ENCODE data around the gene XPNPEP1.

XPNPEP1 gene

GRCh38 chr10:109947111-109947920, 24.0 kb upstream of the XPNPEP1 start:
- no peak for DNase-seq

DNA sequence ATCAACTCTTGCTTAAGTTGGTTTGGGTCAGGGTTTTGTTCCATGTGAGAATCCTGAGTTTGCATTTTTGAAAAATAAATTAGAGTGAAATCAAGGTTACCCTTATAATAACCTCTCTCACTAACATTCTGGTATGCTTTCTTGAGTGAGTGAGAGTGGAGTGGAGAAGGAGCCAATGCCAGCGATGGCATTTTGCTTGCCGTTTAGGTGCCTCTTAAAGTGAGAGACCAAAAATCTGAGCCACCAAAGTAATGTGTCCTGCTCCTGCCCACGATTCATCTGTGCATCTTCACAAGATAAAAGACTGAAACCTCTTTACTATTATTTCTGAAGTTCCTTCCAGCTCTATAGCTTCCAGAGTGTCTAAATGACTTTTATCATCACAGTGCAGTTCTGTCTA, 23.4 kb upstream of the XPNPEP1 start:
- DNase-seq, result no peak

DNA sequence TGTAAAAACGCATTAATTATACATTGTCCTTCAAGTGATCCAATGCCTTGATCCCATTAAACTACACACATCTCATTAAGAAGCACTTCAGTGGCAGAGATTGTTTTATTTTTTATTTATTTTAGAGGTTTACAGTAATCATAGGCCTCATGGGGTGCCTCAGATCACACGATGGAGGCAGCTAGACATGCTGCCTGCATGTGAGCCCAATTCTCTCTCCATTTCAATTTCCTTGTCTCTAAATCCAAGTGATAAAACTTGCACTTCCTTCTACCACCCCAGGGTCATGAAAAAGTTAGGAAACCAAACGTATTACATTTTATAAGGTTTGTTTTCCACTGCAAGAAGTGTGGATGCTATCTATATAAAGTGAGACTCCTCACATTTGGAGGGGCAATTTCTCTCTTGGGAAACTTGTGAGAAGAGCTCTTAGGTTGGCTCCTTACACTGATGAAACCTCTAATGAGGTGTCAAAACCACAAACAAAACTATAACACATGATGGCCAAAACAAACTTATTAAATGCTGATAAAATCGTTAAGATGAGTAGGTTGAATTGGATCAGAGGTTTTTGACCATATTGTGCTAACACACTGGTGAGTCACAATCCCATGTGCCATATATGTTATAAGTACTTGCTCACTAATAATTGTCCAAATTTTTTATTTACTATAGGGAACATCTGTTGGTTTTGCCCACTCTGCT, 22.3 kb upstream of the XPNPEP1 start:
- no peak for DNase-seq

DNA sequence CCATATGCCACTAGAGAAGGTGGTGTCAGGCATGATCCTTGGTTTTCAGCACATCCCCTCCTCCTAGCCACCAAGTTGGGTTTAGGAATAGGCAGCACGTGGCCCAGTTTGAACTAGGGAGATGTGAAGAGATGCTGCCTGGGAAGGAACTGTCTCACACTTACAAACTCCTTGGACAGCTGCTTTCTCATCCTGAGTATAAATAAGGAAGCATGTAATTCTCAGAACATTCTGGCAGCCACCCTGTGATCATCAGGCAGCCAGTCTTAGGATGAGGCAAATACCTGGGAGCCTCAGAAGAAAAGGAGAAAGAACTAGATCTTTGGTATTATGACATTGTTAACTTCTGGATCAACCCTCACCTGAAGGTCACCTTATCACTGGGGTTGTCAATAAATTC, 21.3 kb upstream of the XPNPEP1 start:
- DNase-seq, result no peak

DNA sequence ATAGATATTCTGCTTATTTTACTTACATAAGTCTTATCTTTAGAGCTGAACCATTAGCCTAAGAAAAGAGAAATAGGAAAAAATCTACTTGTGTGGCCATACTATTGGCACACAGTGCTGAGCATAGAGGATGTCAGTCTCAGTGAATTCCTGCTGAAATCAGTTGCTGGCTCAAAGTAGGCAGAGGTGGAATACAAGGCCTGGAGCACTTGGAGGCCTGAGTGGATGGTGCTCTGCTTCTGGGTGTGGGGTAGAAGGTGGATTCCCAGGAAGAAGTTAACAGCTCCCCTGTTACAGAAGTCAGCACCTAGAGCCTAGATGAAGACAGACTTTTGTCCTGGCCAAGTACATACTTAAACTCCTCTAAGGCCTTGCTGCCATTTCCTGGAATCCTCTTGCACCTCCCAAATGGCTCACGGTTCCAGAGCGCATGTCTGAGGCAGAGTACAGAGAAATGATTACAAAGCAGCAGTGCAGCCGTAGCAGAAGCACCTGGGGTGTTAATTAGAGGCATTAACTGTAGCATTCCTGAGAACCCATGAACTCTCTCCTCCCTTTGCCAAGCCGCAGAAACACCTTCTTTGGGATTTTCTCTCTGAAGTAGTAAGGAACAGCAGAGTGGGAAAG, 18.0 kb upstream of the XPNPEP1 start:
- no peak for DNase-seq

GRCh38 chr10:109940553-109940952, 17.2 kb upstream of the XPNPEP1 start:
- no peak for DNase-seq

GRCh38 chr10:109940117-109940516, 16.8 kb upstream of the XPNPEP1 start:
- no peak for DNase-seq

DNA sequence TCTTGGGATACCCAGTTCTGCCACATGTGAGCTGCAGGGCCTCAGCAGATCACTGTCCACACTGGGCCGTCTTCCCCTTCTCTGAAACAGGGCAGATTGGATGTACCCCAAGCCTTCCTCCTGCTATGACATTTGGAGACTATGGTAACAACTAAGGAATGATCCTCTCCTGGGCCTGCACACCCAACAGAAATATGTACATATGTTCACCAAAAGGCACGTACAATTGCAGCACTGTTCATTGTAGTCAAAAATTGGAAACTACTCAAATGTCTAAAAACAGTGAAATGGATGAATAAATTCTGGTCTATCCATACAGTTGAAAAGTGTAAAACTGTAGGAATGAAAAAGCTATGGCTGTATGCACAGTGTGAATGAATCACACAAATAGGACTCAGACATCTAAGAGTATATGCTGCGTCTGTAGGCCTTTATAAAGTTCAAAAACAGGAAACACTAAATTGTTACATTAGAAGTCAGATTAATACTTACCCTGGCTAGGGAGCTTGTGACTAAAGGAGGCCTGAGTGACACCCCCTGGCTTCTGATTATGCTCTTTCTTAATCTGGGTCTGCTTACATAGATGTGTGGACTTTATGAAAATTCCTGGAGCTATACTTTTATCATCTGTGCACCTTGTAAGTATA, 16.1 kb upstream of the XPNPEP1 start:
- no peak for DNase-seq

GRCh38 chr10:109937460-109938065, 14.3 kb upstream of the XPNPEP1 start:
- DNase-seq, result no peak

- no peak for DNase-seq
Observed at GRCh38 chr10:109934958-109935793, 11.9 kb upstream of the XPNPEP1 start.

DNA sequence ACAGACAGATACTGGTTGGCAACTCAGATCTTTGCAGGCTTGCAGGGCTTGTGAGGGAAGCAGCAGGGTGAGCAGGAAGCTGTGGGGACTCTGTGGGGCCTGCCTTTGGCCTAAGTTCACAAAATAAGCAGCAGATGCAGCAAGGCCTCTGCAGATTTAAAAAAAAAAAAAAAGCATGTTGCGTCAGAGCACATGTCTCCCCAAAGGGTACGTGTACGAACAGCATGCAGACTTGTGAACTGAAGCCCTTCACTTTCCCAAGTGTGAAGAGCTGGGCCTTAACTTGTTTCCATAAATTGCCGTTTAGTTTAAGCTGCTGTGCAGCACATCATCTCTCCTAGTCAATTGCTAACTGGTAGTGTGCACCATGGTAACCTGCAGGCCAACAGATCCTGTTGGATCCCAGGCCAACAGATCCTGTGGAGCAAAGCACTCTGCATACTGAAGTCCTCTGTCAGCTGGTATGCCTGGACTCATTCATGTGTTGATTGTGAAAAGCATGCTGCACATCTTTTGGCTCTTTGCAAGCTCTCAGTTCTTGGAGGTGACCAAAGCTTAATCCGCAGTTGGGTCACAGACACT, 10.8 kb upstream of the XPNPEP1 start:
- DNase-seq, result no peak

- no peak for DNase-seq
Observed at GRCh38 chr10:109932968-109933367, 9.7 kb upstream of the XPNPEP1 start.

DNA sequence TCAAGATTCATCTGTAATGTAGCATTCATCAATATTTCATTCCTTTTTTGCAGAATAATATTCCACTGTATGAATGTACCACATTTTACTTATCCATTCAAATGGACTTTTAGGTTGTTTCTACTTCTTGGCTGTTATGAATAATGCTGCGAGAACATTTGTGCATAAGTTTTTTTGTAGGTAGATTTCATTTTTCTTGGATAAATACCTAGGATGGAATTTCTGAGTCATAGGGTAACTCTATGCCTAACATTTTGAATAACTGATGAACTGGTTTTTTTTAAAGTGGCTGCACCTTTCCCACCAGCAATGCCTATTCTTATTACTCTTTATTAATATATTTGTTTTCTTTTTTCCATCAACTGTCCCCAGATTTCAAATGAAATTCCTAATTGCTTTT, 9.1 kb upstream of the XPNPEP1 start:
- DNase-seq, result no peak

DNA sequence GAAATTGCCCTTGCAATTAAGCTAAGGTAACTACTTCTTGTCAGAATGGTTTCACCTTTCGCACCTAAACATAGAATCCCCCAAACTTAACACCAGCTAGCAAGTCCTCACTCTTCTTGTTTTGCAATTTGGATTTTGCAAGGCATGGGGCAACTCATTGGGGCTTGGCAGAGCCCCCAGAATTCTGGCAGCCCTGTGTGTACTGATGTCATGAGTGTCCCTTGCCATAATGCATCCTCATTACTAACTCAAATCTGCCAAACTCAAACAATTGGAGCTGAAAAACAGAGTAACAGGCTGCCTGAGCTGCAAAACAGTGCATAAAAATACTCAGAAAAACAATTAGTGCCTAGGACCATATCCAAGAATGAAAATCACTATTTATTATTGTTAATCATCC, 7.9 kb upstream of the XPNPEP1 start:
- no peak for DNase-seq

GRCh38 chr10:109929501-109930219, 6.3 kb upstream of the XPNPEP1 start:
- no peak for DNase-seq

DNA sequence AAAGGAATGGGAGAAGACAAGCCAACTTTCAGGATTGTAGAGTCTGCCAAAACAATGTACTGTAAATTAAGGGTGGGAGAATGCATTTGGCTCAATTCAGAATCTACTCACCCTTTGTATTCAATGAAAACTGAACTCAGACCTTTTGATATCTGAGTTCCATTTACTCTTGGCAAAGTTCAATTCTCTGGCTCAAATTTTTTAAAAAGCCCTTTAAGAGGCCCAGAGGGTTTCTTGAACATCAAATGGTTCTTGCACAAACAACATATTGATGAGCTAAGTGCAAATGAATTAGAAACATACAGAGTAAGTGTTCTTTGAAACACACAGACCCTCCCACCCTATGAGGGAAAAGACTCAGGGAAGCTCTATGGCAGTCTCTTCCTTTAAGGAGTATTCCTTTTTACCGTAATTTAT, 5.2 kb upstream of the XPNPEP1 start:
- no peak for DNase-seq

DNA sequence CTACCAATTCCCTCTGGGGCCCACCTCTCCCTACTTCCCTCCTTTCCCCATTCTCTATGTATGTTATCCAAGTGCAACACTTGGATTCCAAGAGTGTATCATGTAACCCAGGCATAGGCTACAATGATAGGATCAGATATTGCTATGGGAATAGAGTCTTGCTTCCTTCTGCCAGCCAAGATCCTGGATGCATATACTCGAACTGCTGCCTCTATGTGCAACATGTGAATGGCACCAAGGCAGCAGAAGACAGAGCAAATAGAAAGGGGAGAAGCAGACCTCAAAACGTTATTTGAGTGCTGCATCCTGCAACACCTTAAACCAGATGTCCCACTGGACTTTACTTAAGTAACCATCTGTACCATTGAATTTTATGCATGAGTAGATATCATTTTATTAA, 3.5 kb upstream of the XPNPEP1 start:
- DNase-seq, result no peak

DNA sequence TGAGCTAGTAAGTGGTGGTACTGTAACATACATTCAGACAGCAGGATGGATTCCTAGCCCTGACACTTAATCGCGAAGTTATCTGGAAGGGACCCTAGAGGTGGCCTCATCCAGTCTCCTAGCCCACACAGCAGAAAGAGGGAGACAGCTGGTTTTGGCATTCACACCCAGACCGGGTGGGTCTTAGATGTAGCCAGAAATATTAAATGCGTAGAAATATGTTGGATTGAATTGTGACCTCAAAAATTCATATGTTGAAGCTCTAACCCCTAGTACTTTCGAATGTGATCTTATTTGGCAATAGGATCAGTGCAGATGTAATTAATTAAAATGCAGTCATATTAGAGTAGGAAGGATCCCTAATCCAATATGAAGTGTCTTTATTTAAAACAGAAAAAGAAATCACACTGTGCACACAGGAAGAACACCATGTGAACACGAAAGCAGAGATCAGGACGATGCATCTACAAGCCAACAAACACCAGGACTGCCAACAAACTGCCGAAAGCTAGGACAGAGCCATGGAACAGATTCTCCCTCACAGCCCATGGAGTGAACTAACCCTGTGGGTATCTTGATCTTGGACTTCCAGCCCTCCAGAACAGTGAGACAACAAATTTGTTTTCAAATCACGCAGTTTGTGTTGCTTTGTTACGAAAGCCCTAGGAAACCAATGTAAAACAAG, 2.9 kb upstream of the XPNPEP1 start:
- no peak for DNase-seq

DNA sequence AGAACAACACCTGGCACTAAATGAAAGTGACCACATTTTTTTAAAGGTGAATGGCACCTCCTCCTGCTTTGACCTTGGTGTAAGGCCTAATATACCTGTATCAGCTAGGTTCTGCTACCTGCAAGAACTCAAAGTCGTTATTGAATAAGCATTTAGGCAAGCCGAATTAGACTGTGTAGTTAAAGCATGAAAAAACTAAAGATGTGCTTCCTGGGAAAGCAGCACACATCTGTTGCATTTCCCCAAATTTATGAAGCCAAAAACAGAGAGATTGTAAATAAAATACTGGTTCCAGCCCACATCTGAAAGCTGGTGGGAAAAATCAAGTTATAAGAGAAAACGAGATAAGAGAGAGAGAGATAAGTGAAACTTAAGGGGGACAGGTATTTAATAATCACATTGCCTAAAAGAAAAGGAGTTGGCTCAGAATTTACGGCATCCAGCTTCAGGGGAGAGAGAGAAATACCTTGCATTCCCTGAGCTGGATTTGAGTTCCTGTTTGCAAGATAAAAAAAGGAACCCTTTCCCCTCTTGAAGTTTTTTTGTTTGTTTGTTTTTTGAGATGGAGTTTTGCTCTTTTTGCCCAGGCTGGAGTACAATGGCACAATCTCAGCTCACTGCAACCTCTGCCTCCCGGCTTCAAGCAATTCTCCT, 1.8 kb upstream of the XPNPEP1 start:
- no peak for DNase-seq

GRCh38 chr10:109924087-109924486, 776 bp upstream of the XPNPEP1 start:
- DNase-seq, result no peak
